Suprapubic skin (tissue), 4 donors: ENCODE measurements around the gene IQCH. TPM values are rescaled to one million over a fixed set of nuclear protein-coding genes. Genes with fewer than 3 reads are reported as not detected.

Experiments used
- DNase-seq, 2 donors: peaks; one replicate each; pipeline ENCODE4 v3.0.0-alpha.2; 2019; ENCODE audit warnings: low spot score in 2 of 2
- H3K27ac ChIP-seq: fragments of 200-600 bp; sonication (generic); one replicate; pipeline ENCODE4 v1.5.1; 2019
- H3K27me3 ChIP-seq: fragments of 200-600 bp; sonication (generic); one replicate; pipeline ENCODE4 v1.5.1; 2019
- H3K36me3 ChIP-seq: fragments of 200-600 bp; sonication (generic); one replicate; pipeline ENCODE4 v1.5.1; 2019
- H3K4me1 ChIP-seq: fragments of 200-600 bp; sonication (generic); one replicate; pipeline ENCODE4 v1.5.1; 2019
- H3K4me3 ChIP-seq: fragments of 200-600 bp; sonication (generic); one replicate; pipeline ENCODE4 v1.5.1; 2019; ENCODE audit warnings: mild to moderate bottlenecking
- H3K9me3 ChIP-seq: fragments of 200-600 bp; sonication (generic); one replicate; pipeline ENCODE4 v1.5.1; 2019
- EP300 ChIP-seq: sonication (generic); formaldehyde crosslinking; IDR thresholded peaks from one replicate; pipeline ENCODE4 v1.6.1; 2017; ENCODE audit warnings: antibody characterized with exemption
- POLR2A ChIP-seq, 2 donors: fragments of 450-650 bp; IDR thresholded peaks; one replicate each; pipeline ENCODE4 v1.6.1; 2017; ENCODE audit warnings: antibody characterized with exemption in 2 of 2, mild to moderate bottlenecking in 2 of 2, moderate library complexity in 2 of 2
- POLR2AphosphoS5 ChIP-seq, 3 donors: sonication (generic); formaldehyde crosslinking; IDR thresholded peaks; one replicate each; pipeline ENCODE4 v1.6.1; 2017; ENCODE audit warnings: antibody characterized with exemption in 3 of 3
- WGBS: methylation state at CpG from one replicate; pipeline ENCODE4 v1.1.5; 2018; 5-methylcytosine and 5-hydroxymethylcytosine counted together
- total RNA-seq, 4 donors: library from RNA; depleted of rRNA; stranded (reverse); fragments of >200 nt; gene quantifications; one replicate each; pipeline ENCODE4 v1.1.0, GENCODE V29; 2016
- TF ChIP-seq, protein P1 (sequence below), 2 donors: fragments of 200-600 bp in 1 of 2; fragments of 450-650 bp in 1 of 2; sonication (generic) in 1 of 2; IDR thresholded peaks; one replicate each; pipeline ENCODE4 v1.5.1; 2016 to 2019; ENCODE audit warnings: antibody characterized with exemption in 2 of 2, mild to moderate bottlenecking in 1 of 2, moderate library complexity in 1 of 2

Gene IQCH
- total RNA-seq, 4 donors from 2014 or later, result 1.4 to 3.1 (median 2.2) TPM

DNA sequence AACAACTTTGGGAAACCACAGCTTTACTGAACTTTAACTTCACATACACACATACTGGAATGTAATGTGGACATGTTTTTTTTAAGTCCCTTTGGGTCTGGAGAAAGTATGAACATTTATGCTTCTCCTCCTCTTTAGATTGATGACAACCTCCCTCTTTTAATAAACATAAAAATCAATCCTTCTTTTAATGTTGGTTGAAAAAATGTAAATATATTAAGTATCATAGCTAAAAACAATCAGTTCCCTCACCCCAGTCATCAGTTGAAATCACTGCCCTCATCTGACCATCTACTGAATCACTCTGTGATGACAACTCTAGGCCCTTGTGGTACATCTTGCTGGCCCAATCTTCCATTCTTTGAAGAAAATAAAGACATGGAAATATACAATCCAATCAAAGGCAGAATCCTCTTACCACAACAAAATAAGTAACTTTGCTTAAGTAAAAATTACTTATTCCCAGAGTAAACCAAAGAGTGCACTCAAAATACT lies 6.5 kb upstream of the IQCH start:
- Histone ChIP-seq H3K36me3 (peaks cover 9% of the 10 kb centered on the region), H3K4me1 (peaks cover 13% of the 10 kb centered on the region), H3K27me3 (no peaks in the 10 kb centered on the region), H3K4me3 (no peak overlapping the region), H3K27ac (no peak overlapping the region), H3K9me3 (no peaks in the 10 kb centered on the region)
- TF ChIP-seq, protein P1, sequence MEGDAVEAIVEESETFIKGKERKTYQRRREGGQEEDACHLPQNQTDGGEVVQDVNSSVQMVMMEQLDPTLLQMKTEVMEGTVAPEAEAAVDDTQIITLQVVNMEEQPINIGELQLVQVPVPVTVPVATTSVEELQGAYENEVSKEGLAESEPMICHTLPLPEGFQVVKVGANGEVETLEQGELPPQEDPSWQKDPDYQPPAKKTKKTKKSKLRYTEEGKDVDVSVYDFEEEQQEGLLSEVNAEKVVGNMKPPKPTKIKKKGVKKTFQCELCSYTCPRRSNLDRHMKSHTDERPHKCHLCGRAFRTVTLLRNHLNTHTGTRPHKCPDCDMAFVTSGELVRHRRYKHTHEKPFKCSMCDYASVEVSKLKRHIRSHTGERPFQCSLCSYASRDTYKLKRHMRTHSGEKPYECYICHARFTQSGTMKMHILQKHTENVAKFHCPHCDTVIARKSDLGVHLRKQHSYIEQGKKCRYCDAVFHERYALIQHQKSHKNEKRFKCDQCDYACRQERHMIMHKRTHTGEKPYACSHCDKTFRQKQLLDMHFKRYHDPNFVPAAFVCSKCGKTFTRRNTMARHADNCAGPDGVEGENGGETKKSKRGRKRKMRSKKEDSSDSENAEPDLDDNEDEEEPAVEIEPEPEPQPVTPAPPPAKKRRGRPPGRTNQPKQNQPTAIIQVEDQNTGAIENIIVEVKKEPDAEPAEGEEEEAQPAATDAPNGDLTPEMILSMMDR (IDR thresholded peaks at IDR 0.05), result no peak
- TF ChIP-seq EP300 (no peak), POLR2AphosphoS5 (IDR thresholded peaks at IDR 0.05) (no peak), POLR2A (IDR thresholded peaks at IDR 0.05) (no peak)
- no peak for DNase-seq

DNA sequence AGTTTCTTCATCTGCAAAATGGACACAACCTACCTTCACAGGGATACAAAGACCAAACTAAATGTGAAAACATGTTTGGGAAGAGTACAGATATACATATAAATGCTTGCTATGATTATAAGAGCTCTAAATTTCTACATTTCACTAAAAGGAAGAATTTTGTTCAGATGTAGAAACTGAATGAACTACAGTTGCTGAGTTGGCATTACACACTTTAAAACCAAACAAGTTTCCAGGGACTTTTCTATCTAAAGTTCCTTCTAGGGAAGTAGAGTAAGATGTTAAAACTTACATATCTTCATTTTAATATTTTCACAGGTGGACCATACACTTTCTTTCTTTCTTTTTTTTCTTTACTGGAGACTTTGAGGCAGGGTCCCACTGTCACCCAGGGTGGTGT lies 4.8 kb upstream of the IQCH start:
- Histone ChIP-seq H3K36me3 (peaks cover 9% of the 10 kb centered on the region), H3K4me1 (peaks cover 16% of the 10 kb centered on the region), H3K9me3 (no peaks in the 10 kb centered on the region), H3K27ac (no peak overlapping the region), H3K4me3 (no peak overlapping the region), H3K27me3 (no peaks in the 10 kb centered on the region)
- TF ChIP-seq POLR2AphosphoS5 (IDR thresholded peaks at IDR 0.05) (no peak), EP300 (no peak), POLR2A (IDR thresholded peaks at IDR 0.05) (no peak)
- TF ChIP-seq, protein P1 (IDR thresholded peaks at IDR 0.05), result no peak
- no peak for DNase-seq

DNA sequence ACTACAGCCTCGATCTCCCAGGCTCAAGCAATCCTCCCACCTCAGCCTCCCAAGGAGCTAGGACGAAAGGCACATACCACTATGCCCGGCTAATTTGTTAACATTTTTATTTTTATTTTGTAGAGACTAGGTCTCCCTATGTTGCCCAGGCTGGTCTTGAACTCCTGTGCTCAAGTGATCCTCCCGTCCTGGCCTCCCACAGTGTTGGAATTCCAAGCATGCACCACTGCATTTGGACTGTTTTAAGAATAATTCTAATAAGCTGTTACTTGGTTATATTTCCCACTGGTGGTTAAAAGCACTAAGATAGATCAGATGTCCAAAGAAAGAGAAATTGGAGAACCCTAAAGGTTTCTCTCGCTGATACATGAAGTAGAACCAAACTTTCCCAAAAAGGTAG lies 3.3 kb upstream of the IQCH start:
- DNase-seq, result no peak
- WGBS, result 96% methylated on average over 5 of the region's 5 CpGs
- Histone ChIP-seq H3K9me3 (no peaks in the 10 kb centered on the region), H3K36me3 (peaks cover 6% of the 10 kb centered on the region), H3K27me3 (no peaks in the 10 kb centered on the region), H3K4me3 (no peak overlapping the region), H3K27ac (no peak overlapping the region), H3K4me1 (peaks cover 23% of the 10 kb centered on the region)
- TF ChIP-seq, protein P1 (IDR thresholded peaks at IDR 0.05), result no peak
- TF ChIP-seq EP300 (no peak), POLR2A (IDR thresholded peaks at IDR 0.05) (no peak), POLR2AphosphoS5 (IDR thresholded peaks at IDR 0.05) (no peak)

DNA sequence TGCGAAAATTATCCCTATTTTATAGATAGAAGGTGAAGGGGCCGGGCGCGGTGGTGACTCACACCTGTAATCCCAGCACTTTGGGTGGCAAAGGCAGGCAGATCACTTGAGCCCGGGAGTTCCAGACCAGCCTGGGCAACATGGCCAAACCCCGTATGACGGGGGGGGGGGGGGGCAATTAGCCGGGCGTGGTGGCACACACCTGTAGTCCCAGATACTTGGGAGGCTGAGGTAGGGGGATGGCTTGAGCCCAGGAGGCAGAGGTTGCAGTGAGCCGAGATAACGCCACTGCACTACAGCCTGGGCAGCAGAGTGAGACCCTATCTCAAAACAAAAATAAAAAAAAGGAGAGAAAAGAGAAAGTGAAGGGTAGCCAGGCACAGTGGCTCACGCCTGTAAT lies 1.5 kb upstream of the IQCH start:
- WGBS, result 83% methylated on average over 12 of the region's 12 CpGs
- peak overlapping the region; percentile 73 for H3K4me3 ChIP-seq
- H3K36me3 ChIP-seq, result no peaks in the 10 kb centered on the region
- no peak overlapping the region for H3K27ac ChIP-seq
- peaks cover 23% of the 10 kb centered on the region for H3K4me1 ChIP-seq
- DNase-seq, result no peak
- TF ChIP-seq, protein P1 (IDR thresholded peaks at IDR 0.05), result no peak
- no peak for TF ChIP-seq EP300
- TF ChIP-seq POLR2A (IDR thresholded peaks at IDR 0.05), result no peak
- TF ChIP-seq POLR2AphosphoS5 (IDR thresholded peaks at IDR 0.05), result no peak
- no peaks in the 10 kb centered on the region for H3K27me3 ChIP-seq
- H3K9me3 ChIP-seq, result no peaks in the 10 kb centered on the region

DNA sequence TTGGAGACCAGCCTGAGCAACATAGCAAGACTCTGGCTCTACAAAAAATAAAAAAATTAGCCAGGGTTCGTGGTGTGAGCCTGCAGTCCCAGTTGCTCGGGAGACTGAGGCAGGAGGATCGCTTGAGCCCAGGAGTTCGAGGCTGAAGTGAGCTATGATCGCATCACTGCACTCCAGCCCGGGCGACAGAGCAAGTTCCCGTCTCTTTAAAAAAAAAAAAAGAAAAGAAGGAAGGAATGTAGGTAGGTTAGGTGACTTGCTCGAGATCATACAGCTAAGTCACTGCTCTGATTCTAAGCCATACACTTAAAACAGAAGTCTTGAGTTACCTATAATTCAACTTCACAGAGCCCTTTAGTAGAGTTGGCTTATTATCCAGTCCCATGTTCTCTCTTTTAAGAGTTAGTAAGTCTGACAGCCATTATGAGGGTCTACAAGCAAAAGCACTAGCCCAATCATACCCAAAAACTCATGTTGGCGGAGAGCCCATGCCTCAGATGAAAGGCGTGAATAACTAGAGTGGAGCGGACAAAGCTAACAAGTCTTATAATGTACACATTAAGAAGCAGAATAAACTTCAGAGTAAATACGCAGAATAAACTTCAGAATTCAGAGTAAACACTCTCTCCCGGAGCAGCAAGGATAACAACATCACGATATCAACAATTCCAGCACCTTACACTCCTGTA lies 893 bp upstream of the IQCH start:
- no peaks in the 10 kb centered on the region for H3K36me3 ChIP-seq
- no peaks in the 10 kb centered on the region for H3K27me3 ChIP-seq
- H3K4me1 ChIP-seq, result peaks cover 23% of the 10 kb centered on the region
- no peak for DNase-seq
- H3K9me3 ChIP-seq, result no peaks in the 10 kb centered on the region
- WGBS, result 31% methylated on average over 15 of the region's 15 CpGs
- H3K27ac ChIP-seq, result peak overlapping the region; percentile 90
- peak overlapping the region; percentile 73 for H3K4me3 ChIP-seq
- TF ChIP-seq EP300 (no peak), POLR2A (IDR thresholded peaks at IDR 0.05) (no peak), POLR2AphosphoS5 (IDR thresholded peaks at IDR 0.05) (no peak)
- TF ChIP-seq, protein P1 (IDR thresholded peaks at IDR 0.05), result no peak
